ENCODE measurements around the gene EPB41L5. TPM values are rescaled to one million over a fixed set of nuclear protein-coding genes. Genes with fewer than 3 reads are reported as not detected.
"Not testable (repeated sequence)": the region's sequence is repeated elsewhere in the genome, so short reads cannot be mapped to it uniquely, and the experiment has no call there.

The EPB41L5 gene
- total RNA-seq, 1 donor from 2014 or later = 13.2 TPM

- DNase-seq (ENCODE audit: low read depth in 2 of 2) = not testable (repeated sequence)
Measured at GRCh38 chr2:120199817-120200459, 187.1 kb downstream of the EPB41L5 start.

GRCh38 chr2:120203251-120204021 lies 190.6 kb downstream of the EPB41L5 start:
- no peak for DNase-seq (ENCODE audit: low read depth in 2 of 2)

- no peak for DNase-seq (ENCODE audit: low read depth in 2 of 2)
Measured at GRCh38 chr2:120204022-120204405, 191.1 kb downstream of the EPB41L5 start.

- no peak for DNase-seq (ENCODE audit: low read depth in 2 of 2)
Measured at GRCh38 chr2:120204417-120204816, 191.5 kb downstream of the EPB41L5 start.

GRCh38 chr2:120204945-120205670 lies 192.2 kb downstream of the EPB41L5 start:
- DNase-seq (ENCODE audit: low read depth in 2 of 2) = no peak

- peak in 1 of 2 donors; percentile 13 for DNase-seq (ENCODE audit: low read depth in 2 of 2)
Measured at GRCh38 chr2:120206022-120206581, 193.2 kb downstream of the EPB41L5 start.

GRCh38 chr2:120208381-120209353 lies 195.8 kb downstream of the EPB41L5 start:
- no peak for DNase-seq (ENCODE audit: low read depth in 2 of 2)

- DNase-seq (ENCODE audit: low read depth in 2 of 2) = no peak
Measured at GRCh38 chr2:120209427-120210269, 196.8 kb downstream of the EPB41L5 start.

- peak; percentile 59 to 66 for DNase-seq (ENCODE audit: low read depth in 2 of 2)
Measured at GRCh38 chr2:120210270-120210693, 197.4 kb downstream of the EPB41L5 start.

GRCh38 chr2:120218181-120218580 lies 205.3 kb downstream of the EPB41L5 start:
- DNase-seq (ENCODE audit: low read depth in 2 of 2) = no peak

- DNase-seq (ENCODE audit: low read depth in 2 of 2) = no peak
Measured at GRCh38 chr2:120219291-120219690, 206.4 kb downstream of the EPB41L5 start.

GRCh38 chr2:120219766-120220165 lies 206.9 kb downstream of the EPB41L5 start:
- DNase-seq (ENCODE audit: low read depth in 2 of 2) = no peak

GRCh38 chr2:120220756-120221155 lies 207.9 kb downstream of the EPB41L5 start:
- no peak for DNase-seq (ENCODE audit: low read depth in 2 of 2)

GRCh38 chr2:120221616-120222015 lies 208.7 kb downstream of the EPB41L5 start:
- DNase-seq (ENCODE audit: low read depth in 2 of 2) = no peak

- DNase-seq (ENCODE audit: low read depth in 2 of 2) = no peak
Measured at GRCh38 chr2:120222186-120223033, 209.5 kb downstream of the EPB41L5 start.

GRCh38 chr2:120223034-120223912 lies 210.4 kb downstream of the EPB41L5 start, which contains the start of gene TMEM185B:
Gene TMEM185B (minus strand): TSS chr2:120223400. CDS start chr2:120222976, 424 bp downstream.
- peak; percentile 43 to 80 for DNase-seq (ENCODE audit: low read depth in 2 of 2)

- DNase-seq (ENCODE audit: low read depth in 2 of 2) = no peak
Measured at GRCh38 chr2:120224256-120224655, 211.4 kb downstream of the EPB41L5 start.

Measured in dermis microvascular lymphatic vessel endothelial cell (primary cell).